NCI-H748 treated with DMSO at 0.1 percent for 48 hours (cell line): ENCODE data around the gene DMBT1.
"Not testable (repeated sequence)": the region's sequence is repeated elsewhere in the genome, so short reads cannot be mapped to it uniquely, and the experiment has no call there.

Experiments
- DNase-seq: peaks from one replicate; lab custom pipeline; 2025; lab: John Stamatoyannopoulos, UW

DMBT1 gene

GRCh38 chr10:122587098-122587760, 26.7 kb downstream of the DMBT1 start:
- no peak for DNase-seq

DNA sequence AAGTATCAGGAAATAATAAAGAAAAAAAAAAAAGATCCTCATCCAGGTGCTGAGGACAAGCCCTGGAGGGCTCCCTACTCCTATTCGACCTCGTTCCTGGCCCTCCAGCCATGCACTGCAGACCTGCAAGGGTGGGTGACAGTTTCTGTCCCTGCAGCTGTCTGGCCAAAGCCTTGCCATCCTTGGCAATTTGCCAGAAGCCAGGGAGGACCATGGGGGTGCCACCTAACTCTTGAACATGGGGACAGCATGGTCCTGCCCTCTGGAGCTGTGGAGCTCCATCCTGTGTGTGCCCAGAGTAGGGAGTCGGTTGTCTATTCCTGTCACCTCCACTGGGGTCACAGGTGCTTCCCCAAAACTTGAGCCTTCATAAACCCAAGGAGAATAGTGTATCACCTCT, 27.8 kb downstream of the DMBT1 start:
- no peak for DNase-seq

- no peak for DNase-seq
These were observed 29.6 kb downstream of the DMBT1 start for GRCh38 chr10:122590153-122590552.

- DNase-seq, result no peak
These were observed 31.2 kb downstream of the DMBT1 start for GRCh38 chr10:122591736-122592135.

DNA sequence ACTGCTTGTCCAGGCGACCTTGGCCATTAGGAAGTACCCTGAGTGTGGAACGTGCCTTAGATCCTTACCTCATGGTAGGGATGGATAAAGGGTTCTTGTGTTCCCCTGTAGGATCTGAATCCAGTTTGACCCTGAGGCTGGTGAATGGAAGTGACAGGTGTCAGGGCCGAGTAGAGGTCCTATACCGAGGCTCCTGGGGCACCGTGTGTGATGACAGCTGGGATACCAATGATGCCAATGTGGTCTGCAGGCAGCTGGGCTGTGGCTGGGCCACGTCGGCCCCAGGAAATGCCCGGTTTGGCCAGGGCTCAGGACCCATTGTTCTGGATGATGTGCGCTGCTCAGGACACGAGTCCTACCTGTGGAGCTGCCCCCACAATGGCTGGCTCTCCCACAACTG, 31.6 kb downstream of the DMBT1 start:
- no peak for DNase-seq

- no peak for DNase-seq
These were observed 57.1 kb downstream of the DMBT1 start for GRCh38 chr10:122617476-122618270.

DNA sequence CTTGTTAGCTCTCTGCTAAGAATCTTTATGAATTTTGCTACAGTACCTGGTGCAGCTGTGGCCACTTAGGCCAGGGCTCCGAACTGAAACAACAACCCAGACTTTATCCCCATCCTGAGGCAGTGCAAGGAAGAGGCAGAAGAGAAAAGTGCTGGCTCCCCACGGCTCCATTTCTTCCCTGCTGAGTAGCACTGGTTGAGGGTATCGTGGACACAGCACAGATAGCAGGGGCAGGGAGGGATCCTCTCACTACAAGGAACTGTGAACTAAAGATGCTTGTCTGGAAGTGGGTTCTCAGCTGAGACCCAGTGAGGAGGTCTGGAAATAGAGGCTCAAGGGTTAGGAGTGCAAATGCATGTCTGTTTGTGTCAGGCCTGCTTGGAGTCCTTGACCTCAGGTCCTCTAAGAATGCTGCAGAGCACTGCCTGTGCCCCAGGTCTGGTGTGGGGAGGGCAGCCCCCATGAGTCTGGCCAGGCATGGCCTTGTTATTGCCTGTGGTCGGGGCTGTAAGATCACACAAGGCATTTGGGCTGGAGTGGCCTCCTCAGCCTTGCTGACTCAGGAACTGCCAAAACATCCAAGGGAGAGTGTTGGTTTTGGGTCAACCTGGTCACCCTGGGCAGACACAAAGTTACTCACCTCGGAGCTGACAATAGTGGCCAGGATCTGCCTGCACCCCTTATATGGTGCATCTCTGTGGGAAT, 58.1 kb downstream of the DMBT1 start:
- DNase-seq, result no peak

DNA sequence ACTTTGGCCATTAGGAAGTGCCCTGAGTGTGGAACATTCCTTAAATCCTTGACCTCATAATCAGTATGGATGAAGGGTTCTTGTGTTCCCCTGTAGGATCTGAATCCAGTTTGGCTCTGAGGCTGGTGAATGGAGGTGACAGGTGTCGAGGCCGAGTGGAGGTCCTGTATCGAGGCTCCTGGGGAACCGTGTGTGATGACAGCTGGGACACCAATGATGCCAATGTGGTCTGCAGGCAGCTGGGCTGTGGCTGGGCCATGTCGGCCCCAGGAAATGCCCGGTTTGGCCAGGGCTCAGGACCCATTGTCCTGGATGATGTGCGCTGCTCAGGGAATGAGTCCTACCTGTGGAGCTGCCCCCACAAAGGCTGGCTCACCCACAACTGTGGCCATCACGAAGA, 60.4 kb downstream of the DMBT1 start:
- DNase-seq, result not testable (repeated sequence)

- DNase-seq, result no peak
These were observed 64.0 kb downstream of the DMBT1 start for GRCh38 chr10:122624546-122624945.

DNA sequence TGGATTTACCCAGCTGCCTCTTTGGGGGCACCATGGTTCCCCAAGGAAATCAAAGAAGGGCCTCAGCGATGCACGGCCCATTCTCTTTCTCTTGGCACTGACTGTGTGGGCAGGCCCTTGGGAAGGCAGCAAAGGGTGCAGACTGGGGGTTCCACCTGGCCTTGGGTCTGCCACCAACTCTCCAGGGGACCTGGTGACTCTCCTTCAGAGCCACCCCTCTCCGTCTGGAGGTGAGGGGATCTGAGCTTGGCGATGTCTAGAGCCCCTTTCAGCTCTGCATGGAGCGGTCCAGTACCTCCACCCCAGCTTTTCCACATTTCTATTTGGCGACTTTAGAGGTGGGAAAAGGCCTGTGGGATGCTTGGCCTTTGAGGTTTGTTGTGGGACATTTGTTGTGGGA, 70.0 kb downstream of the DMBT1 start:
- DNase-seq, result no peak

GRCh38 chr10:122632031-122632430, 71.5 kb downstream of the DMBT1 start:
- DNase-seq, result no peak

- DNase-seq, result no peak
These were observed 72.0 kb downstream of the DMBT1 start for GRCh38 chr10:122632576-122632975.

- DNase-seq, result no peak
These were observed 76.4 kb downstream of the DMBT1 start for GRCh38 chr10:122636953-122637352.

- no peak for DNase-seq
These were observed 76.8 kb downstream of the DMBT1 start for GRCh38 chr10:122637376-122637775.

DNA sequence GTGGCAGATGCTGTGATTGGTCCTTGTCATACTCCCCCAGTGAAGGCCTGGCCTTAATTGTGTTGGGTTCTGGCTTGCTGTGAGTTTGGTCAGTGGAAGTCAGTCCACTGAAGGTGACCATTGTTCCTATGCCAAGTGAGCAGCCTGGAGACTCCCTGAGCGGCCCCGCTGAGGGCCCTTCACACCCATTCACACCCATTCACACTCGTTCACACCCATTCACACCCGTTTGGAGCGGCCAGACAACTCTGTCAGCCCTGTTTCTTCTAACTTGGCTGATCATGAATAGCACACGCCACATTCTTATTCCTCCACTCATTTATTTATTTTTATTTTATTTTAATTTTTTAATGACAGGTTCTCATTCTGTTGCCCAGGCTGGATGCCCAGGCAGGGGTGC, 77.6 kb downstream of the DMBT1 start:
- no peak for DNase-seq

DNA sequence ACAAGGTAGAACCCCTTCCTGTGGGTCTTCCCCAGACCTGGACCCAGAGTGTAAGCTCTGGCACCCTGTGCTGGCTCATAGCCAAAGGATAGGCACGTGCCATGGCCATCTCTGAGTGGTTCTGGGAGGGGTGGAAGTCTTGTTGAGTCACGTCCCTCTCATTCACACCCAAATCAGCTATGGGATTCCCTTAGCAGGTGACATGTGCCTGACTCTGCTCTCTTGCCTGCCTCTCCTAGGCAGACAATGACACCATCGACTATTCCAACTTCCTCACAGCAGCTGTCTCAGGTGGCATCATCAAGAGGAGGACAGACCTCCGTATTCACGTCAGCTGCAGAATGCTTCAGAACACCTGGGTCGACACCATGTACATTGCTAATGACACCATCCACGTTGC, 79.2 kb downstream of the DMBT1 start:
- no peak for DNase-seq

GRCh38 chr10:122640921-122641320, 80.4 kb downstream of the DMBT1 start:
- DNase-seq, result no peak

GRCh38 chr10:122642726-122643605, 82.4 kb downstream of the DMBT1 start:
- DNase-seq, result no peak

- DNase-seq, result no peak
These were observed 83.5 kb downstream of the DMBT1 start for GRCh38 chr10:122643931-122644534.

DNA sequence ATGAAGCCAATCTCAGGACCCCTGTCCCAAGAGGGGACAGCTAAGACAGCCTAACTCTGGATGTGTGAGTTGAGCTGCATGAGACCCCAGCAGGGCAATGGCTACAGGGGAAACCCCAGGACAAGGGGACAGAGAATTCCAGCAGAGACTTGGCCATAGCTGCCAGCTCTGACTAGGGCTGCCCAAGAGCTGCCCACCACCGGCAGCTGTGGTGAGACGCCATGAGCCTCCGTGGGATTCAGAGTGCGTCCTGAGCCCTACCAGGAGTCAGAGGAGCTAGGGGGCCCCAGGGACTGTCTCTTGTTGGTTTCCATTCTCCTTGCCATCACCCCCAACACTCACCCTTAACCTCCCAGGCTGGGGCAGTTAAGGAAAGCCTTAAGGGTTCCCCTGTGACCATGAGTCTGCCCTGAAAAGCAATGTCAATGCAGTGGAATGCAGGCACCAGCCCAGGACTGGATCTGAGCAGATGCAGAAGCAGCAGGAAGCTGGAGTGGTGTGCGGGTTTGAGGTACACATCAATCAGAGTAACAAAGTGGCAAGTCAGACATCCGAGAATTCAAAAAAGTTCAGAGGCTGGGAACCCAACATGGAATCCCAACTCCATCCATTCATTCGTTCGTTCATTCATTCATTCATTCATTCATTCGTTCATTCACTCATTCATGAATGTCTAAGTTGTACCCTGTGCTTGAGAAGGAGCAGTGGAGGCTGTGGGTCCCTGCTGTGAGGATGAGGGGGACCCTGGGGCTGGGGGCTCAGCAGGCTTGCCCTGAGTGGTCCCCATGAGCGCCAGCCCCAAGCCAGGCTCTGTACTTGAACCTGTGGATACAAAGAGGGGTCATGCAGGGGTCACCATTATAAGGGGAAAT, 86.2 kb downstream of the DMBT1 start:
- DNase-seq, result no peak
